PC-3 (cell line): ENCODE results near the gene ABCC9.

Experiments
- EZH2phosphoT487 ChIP-seq: fragments of 300-600 bp; sonication (generic); IDR thresholded peaks from 2 replicates; pipeline ENCODE4 v1.6.1; 2018; ENCODE audit warnings: mild to moderate bottlenecking, antibody characterized with exemption, low read length, borderline replicate concordance
- TF ChIP-seq, protein P1 (sequence below): fragments of 300-600 bp; sonication (generic); conservative IDR thresholded peaks from 2 replicates; pipeline ENCODE4 v1.5.1; 2017; ENCODE audit warnings: antibody characterized with exemption, low read depth, mild to moderate bottlenecking, low read length

DNA sequence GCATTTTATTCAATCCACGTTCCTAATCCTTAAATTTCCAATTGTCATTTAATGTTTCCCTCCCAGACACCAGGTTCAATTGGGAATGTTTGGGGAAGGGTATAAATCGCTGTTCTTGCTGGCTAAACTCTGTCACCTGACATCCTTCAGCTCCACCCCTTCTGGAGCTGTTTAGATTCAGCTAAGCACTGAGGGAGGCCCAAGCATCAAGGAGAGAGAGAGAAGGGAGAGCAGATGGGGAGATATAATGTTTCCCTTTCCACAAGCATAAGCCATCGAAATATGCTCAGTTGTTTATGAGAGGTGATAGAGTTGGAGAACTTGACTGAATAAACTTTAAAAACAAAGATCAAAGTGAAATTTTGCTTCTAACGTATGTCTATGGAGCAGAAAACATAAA, 1.8 kb downstream of the ABCC9 start:
- TF ChIP-seq EZH2phosphoT487 = no peak
- TF ChIP-seq, protein P1, sequence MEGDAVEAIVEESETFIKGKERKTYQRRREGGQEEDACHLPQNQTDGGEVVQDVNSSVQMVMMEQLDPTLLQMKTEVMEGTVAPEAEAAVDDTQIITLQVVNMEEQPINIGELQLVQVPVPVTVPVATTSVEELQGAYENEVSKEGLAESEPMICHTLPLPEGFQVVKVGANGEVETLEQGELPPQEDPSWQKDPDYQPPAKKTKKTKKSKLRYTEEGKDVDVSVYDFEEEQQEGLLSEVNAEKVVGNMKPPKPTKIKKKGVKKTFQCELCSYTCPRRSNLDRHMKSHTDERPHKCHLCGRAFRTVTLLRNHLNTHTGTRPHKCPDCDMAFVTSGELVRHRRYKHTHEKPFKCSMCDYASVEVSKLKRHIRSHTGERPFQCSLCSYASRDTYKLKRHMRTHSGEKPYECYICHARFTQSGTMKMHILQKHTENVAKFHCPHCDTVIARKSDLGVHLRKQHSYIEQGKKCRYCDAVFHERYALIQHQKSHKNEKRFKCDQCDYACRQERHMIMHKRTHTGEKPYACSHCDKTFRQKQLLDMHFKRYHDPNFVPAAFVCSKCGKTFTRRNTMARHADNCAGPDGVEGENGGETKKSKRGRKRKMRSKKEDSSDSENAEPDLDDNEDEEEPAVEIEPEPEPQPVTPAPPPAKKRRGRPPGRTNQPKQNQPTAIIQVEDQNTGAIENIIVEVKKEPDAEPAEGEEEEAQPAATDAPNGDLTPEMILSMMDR = no peak
